GM13976 (cell line): Measurements from ENCODE around the gene CNTNAP4.

ENCODE experiments used
- DNase-seq: peaks from one replicate; pipeline ENCODE4 v3.0.0; 2012; ENCODE audit warnings: low spot score
- in situ Hi-C: fragments of 300-500 bp; cut with MboI; formaldehyde crosslinking; loops from one replicate; pipeline ENCODE4 v1.12.0; 2022; ENCODE audit warnings: low sequenced_read_pairs, mixed read lengths, inconsistent platforms; ENCODE audit not compliant: unreplicated experiment
- TF ChIP-seq, protein P1 (sequence below): IDR thresholded peaks from 2 replicates; pipeline ENCODE4 v1.5.1; 2012; ENCODE audit warnings: borderline replicate concordance, mild to moderate bottlenecking; ENCODE audit not compliant: insufficient read depth; ENCODE audit errors: extremely low read depth, missing control alignments, control extremely low read depth

The CNTNAP4 gene

DNA sequence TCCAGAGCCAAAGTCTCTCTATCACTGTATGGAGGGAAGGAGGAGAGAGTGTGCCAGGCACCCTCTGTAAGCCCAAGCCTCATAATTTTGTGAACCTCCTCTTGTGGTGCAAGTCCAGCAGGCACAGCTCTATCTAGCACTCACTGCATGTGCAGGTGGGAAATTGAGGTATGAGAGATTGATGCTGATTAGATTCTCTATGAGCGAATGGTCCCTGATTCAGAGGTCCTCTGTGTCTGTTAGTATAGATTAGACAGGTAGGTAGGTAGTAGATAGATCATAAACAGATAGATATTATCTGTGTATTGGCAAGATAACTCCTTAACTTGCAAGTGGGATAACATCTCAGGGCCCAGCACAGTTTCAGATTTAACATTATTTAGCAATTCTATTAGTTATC, 209.5 kb downstream of the CNTNAP4 start:
- TF ChIP-seq, protein P1, sequence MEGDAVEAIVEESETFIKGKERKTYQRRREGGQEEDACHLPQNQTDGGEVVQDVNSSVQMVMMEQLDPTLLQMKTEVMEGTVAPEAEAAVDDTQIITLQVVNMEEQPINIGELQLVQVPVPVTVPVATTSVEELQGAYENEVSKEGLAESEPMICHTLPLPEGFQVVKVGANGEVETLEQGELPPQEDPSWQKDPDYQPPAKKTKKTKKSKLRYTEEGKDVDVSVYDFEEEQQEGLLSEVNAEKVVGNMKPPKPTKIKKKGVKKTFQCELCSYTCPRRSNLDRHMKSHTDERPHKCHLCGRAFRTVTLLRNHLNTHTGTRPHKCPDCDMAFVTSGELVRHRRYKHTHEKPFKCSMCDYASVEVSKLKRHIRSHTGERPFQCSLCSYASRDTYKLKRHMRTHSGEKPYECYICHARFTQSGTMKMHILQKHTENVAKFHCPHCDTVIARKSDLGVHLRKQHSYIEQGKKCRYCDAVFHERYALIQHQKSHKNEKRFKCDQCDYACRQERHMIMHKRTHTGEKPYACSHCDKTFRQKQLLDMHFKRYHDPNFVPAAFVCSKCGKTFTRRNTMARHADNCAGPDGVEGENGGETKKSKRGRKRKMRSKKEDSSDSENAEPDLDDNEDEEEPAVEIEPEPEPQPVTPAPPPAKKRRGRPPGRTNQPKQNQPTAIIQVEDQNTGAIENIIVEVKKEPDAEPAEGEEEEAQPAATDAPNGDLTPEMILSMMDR = no peak

DNA sequence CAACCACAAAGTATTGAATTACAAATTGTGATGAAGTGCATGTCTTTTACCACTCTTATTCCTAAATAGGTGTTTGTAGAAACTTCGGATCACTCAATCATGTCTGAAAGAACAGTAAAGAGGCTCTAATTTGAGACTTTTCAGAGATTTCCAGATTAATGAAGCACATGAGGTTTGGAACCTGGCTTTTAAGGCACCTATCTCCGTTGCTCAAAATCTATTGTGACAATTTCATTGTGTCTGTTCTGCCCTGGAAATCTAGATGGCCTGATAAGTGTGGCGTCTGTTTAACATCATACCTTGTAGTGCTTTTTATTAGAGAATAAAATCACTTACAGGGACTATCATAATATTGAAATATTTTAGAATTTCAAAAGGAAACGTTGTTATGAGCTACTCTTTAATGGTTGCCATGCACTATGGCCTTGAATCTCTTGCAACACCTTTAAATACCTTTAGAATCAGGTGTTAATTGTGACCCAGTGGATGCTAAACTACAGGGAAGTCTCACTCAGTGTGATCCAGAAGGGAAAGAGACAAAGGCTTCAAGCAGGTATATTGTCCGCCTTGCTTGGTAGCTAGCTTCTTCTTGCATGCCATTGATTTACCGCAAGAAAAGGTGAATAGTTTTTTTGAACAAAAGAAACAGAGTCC, 210.3 kb downstream of the CNTNAP4 start:
- no peak for DNase-seq
- in situ Hi-C loops = no loop called here
- TF ChIP-seq, protein P1 = no peak

More for the DNA sequence above, 209.5 kb downstream of the CNTNAP4 start:
- DNase-seq = no peak
- in situ Hi-C loops = no loop called here

DNA sequence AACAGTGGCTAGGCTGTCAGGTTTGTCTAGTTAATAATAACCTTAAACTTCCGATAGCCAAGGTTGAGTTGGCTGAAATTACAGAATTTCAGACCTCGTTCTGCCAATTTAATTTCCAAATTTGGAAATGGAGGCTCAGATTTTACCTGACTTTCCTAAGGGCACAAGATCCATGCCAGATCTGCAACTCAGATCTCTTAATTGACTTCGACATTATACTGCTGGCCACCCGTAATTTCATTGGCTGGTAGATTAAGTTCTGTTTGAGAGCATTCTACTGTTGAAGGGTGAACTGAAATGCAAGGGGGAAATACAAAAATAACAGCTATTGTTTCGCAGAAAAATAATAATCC, 210.8 kb downstream of the CNTNAP4 start:
- TF ChIP-seq, protein P1 = no peak
- no peak for DNase-seq
- in situ Hi-C loops = no loop called here

DNA sequence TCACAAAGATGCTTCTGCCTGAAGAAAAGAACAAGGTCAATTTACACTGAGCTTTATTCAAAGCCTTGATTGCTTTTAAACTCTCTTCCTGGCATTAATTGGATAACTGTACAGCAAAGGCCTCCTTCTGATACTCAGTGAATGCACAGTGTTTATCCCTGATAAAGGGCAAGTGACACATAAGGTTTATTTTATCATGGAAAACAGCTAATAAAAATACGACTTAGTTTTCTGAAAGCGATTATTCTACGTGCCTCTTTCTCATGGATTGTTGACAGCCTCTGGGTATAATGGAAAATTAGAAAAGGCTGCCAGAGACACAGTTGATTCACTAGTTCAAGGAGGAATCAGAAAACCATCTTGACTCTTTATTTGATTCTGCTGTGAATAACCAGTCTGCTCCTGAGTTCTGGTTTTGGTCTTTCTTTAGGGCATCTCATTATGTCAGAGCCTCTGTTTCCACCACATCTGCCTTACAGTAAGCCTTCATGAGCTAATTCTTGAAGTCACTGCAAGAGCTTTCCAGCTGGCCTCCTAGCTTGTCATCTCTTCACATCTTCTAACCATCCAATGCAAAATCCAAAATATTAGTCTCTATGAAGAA, 212.9 kb downstream of the CNTNAP4 start:
- DNase-seq = no peak
- in situ Hi-C loops = no loop called here
- TF ChIP-seq, protein P1 = no peak

DNA sequence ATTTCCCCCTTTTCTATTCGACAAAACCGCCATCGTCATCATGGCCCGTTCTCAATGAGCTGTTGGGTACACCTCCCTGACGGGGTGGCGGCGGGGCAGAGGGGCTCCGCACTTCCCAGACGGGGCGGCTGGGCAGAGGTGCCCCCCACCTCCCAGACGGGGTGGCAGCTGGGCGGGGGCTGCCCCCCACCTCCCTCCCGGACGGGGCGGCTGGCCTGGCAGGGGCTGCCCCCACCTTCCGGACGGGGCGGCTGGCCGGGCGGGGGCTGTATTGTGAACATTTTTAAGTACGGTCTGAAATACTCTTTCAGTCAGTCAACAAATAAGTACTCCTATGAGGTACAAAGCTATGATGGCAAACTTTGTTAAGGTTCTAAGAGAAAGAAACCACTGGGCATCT, 222.8 kb downstream of the CNTNAP4 start:
- in situ Hi-C loops = no loop called here
- TF ChIP-seq, protein P1 = no peak

DNA sequence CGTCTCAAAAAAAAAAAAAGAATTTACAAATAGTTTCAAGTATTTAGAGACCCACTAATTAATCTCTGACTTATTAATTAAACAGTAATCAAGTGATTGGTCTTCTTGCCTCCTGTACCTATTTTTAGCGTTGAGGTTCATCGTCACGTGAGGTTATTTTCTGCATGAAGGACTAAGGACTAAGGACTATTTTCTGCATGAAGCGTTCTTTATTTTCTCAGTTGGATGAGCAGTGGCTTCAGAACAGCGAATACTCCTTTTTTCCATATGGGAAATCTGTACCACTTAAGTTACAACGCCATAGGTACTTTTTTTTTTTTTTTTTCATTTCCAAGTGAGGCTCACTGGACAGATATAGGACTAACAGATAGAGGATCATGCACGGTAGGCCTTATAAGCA, 224.9 kb downstream of the CNTNAP4 start:
- TF ChIP-seq, protein P1 = no peak
- in situ Hi-C loops = no loop called here
- no peak for DNase-seq

More for the DNA sequence above, 222.8 kb downstream of the CNTNAP4 start:
- DNase-seq = no peak
